GM21786 (cell line): ENCODE measurements around the gene C2orf76.

ENCODE experiments used
- ATAC-seq: cut with Tn5 transposase; IDR thresholded peaks from one replicate; pipeline ENCODE4 v1.9.1; 2021; ENCODE audit not compliant: unreplicated experiment

C2orf76 gene

DNA sequence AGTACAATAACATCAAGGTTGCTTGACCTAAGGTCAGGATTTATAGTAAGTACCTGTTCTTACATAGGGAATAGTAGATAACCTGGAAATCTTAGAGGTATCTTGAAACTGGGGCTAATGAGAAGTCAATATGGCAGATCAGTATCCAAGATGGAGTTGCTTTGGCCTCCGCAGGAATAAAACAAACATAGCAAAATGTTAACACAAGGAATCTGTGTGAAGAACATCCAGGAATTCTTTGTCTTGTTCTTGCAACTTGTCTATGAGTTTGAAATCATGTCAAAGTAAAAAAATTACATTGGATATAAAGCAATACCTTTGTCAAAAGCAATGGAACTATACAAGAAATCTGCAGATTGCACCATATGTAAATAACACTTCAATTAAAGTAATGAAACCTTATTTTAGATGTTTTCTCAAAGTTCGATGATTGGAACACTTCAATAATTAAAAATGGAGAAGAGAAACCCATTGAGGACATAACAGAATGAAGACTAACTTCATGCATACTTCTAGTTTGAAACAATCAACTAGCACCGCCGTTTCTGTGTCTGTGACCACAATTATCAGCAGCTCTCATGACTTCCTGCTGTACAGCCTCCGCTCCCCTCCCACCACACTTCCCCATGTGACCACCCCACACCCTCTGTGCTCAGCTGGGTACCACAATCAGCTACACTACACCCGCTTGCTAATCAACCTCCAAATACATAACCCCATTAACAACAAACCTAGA, 27.6 kb downstream of the C2orf76 start:
- ATAC-seq = peak; percentile 100

DNA sequence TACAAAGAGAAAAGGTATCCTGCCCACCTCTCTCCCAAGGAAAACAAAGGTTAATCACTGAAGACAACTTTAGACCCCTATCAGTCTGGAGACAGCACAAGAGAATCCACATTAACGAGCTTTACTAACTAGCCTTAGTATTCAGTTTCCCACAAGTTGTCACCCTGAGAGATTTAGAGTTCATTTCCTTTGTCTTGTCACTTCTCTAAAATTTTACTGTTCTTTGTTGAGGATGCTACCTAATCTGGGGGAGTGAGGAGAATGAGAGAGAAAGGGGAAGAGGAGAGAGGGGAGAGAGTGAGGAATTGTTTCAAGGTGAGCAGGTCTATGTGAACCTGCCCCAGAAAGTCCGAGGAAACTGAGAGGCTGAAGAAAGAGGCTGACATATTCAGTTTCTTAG, 28.4 kb downstream of the C2orf76 start:
- no peak for ATAC-seq

DNA sequence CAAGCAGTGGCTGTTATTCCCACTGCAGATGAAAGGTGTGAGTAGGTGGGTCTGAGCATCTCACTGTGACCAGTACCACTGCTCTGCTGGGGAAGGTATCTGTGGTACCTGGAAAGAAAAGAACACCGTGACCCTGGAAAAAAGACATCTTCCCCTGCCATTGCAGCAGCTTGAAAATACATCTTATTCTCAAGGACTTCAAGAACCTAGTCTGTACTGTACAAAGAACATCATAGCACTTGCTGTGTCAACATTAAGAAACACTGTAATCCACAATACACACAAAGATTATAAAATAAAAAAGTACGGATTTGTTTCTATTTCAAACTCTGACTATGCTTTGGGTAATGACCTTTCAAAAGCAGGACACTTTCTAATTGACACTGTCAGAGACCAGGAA, 28.9 kb downstream of the C2orf76 start:
- ATAC-seq = no peak

DNA sequence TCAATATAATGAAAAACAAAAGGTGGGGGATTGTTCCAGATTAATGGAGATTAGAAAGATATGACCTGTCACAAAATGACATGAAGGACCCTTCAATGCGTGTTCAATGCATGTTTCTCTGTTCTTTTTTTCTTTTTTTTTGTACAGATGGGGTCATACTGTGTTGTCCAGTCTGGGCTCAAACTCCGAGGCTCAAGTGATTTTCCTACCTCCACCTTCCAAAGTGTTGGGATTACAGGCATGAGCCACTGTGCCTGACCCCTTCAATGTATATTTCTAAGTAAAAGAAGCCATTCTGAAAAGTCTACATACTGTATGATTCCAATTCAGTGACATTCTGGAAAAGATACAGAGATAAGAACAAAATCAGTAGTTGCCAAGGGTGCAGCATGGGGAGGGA, 32.8 kb downstream of the C2orf76 start:
- no peak for ATAC-seq

DNA sequence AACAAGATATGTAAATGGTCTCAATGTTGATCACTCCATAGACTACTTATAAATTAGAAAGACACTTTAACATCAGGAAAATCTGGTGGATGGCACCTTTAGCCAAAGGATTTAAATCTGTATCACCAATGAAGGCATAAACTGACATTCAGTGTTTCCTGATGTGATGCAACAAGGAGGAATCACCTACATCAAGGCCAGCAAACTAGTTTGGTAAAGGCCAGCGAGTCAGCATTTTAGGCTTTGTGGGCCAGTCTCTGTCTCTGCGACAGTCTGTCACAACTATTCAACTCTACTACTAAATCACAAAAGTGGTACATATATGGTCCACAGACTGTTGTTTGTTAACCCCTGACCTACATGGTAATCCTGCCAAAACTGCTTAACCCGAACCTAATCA, 33.3 kb downstream of the C2orf76 start:
- no peak for ATAC-seq

DNA sequence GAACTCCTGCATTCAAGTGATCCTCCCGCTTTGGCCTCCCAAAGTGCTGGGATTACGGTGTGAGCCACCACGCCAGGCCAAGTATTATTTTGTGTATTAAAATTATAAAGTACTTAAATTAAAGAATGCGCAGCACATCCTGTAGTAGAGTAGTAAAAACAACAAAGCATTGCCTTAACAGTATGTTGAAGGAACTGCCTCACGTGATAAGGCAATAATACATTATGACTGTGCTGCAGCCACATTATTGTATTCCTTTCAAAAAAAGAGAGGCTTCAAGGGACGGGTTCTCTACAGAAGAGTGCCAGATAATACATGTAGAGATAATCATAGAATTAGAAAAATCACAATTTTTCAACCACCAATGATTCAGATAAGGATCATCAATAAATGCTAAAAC, 33.7 kb downstream of the C2orf76 start:
- ATAC-seq = no peak

DNA sequence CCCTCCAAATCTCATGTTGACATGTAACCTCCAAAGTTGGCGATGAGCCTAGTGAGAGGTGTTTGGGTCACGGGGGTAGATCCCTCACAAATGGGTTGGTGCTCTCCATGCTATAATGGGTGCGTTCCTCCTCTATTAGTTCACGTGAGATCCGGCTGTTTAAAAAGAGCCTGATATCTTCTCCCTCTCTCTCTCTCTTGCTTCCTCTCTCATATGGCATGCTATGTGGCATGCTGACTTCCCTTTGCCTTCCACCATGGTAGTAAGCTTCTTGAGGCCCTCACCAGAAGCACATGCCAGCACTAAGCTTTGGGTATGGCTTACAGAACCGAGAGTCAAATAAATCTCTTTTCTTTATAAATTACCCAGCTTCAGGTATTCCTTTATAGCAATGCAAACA, 39.2 kb downstream of the C2orf76 start:
- ATAC-seq = no peak

DNA sequence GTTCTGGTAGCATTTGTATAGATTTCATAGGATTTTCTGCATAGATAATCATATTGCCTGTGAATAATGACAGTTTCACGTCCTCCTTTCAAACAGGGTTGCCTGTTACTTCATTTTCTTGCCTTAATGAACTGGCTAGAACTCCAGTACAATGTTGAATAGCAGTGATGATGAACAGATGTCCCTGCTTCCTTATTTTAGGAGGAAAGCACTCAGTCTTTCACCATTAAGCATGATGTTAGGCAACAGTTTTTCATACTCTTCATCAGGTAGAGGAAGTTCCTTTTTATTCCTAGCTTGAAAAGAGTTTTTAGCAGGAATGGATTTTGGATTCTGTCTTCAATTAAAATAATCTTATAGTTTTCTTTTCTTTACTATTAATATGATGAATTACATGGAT, 39.7 kb downstream of the C2orf76 start:
- no peak for ATAC-seq

DNA sequence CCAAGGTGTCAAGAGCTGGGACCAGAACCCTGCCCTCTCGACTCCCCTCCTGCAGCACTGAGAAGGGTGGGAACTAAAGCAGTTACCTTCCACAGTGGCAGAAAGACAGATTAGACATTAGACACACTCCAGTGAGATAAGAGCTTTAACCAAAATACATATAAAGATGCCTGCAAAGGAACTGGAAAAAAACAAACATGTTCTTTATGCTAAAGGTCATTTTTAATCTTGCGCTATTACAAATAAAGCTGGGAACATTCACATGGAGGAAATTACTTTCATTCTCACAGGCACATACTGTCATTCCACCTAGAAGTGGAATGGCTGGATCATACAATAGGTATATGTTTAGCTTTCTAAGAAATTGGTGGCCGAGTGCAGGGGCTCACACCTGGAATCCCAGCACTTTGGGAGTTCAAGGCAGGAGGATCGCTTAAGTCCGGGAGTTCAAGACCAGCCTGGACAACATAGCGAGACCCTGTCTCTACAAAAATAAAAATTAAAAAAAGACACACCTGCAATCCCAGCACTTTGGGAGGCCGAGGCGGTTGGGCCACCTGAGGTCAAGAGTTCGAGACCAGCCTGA, 41.9 kb downstream of the C2orf76 start:
- no peak for ATAC-seq

DNA sequence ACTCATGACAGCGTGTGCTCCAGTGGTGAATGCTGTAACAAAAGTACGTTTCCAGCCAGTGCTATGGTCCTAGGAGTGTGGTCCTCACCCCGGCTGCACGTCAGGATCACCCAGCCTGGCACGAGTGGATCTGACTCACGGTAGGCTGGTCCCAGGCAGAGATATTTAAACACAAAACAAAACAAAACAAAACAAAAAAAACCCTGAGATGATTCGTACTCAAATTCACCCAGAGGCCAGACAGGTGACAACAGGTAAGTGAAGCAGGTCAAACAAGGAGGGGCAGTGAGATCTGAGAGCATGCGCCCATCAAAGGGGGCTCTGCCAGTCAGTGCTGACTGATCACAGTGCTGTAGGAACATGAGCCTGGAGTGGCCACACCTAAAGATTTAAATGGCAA, 43.2 kb downstream of the C2orf76 start:
- no peak for ATAC-seq

DNA sequence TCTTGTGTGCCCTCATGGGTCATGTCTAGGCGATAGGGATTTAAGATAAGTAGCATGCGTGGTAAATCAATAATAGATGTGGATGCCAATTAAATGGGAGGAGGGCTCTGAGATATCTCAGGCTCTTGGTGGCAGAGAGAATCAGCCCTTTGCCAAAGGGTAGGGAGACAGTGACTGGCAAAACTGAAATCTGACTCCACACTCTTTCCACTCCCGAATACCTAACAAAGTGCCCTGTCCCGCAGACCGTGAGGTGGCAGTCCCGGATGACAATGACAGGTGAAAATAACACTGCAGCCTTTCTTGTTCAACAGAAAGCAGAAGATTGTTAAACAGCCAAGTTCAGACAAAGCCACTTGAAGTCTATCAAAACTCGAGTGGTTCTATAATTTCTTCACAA, 47.0 kb downstream of the C2orf76 start:
- ATAC-seq = no peak

DNA sequence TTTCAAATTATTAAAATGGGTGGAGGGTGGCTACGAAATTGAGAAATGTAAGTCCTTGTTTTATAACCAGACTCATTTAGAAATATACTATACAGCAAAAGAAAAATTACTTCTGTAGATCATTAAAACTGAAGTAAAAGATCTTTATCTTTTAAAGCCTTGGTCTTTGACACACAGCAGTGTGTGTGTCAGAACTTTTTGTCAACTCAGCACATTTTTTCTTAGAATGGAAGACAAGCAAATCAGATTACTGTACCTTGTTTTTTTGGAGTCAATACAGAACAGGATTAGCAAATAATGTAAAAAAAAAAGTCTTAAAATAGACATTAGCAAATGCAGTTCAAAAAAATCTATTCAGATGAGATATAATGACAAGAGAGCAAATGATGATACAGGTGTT, 49.1 kb downstream of the C2orf76 start:
- no peak for ATAC-seq

DNA sequence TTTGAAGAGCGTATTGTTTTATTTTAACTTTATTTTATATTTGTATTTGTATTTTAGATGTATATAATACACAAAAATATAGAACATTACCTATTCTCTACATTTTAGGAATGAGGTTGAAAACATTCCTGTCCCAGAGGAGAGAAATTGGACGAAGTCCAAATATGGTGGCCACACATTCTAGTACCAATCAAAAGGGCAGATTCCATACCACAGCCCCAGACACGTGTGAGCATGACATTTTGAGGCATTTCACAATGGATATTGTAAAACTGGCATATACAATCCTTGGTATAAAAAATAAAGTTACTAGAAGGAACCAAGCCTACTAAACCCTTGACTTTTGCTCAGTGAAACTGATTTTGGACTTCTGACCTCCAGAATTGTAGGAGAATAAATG, 50.6 kb downstream of the C2orf76 start:
- ATAC-seq = no peak

DNA sequence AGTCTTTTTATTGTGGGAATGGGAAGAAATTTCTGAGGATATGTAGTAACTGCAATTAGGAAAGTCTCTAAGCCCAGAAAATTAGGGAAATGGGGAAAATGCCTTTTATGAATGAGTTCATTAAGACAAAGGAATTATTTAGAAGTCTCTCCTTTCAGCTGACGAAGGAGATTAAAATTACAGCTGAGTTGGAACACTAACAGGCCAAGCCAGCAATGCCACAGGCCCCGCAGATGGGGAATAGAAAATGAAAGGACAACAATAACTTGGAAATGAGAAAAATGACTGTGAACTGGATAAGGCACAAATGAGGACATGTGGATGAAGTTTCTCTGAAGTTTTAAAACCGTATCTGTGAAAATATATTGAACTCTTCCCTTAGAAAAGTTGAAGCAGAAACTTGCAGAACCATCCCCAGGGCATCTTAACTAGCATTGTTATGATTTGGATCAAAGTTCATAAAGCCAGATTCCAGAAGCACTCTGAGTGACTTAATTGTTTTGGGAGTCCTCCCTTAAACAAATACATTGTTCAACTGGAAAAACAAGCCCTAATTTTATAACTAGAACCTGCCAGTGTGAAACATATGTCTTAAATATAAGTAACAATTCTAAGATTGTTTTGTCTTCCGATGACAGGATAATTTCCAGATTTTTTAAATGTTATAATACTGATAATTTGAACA, 51.3 kb downstream of the C2orf76 start:
- ATAC-seq = no peak

DNA sequence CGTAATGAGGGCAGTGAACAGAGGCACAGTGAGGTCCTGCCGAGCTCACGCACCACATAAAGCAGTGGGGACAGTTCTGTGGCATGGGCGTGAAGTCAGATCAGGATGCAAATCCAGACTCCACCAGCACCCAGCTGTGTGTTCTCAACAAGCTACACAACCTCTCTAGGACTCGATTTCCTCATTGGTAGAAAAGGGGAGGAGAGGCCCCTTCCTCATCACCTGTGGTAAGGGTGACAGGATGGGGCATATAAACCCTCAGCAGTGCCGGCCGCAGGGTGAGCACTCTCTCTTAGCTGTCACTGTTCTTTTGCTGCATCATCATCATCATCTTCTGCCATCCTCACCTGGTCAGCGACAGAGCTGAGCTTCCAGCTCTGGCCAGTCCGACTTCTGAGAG, 54.8 kb downstream of the C2orf76 start:
- no peak for ATAC-seq

DNA sequence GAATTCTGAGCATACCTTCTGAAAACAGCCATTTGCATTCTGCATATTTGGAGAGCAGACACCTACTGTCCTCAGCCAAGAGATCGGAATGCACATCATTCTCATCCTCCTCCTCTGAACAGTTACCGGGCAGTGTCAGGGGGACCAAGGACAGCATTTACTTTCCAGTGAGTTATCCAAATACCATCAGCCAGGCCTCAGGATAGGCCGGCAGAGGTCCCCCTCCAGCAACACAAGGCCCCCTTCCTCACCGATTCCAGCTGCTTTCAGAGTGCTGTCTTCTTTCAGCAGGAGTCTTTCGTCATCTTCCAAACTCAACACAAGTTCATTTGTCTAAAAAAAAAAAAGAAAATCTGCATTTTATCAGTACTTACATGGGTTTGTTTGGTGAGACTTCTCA, 55.3 kb downstream of the C2orf76 start:
- ATAC-seq = no peak

DNA sequence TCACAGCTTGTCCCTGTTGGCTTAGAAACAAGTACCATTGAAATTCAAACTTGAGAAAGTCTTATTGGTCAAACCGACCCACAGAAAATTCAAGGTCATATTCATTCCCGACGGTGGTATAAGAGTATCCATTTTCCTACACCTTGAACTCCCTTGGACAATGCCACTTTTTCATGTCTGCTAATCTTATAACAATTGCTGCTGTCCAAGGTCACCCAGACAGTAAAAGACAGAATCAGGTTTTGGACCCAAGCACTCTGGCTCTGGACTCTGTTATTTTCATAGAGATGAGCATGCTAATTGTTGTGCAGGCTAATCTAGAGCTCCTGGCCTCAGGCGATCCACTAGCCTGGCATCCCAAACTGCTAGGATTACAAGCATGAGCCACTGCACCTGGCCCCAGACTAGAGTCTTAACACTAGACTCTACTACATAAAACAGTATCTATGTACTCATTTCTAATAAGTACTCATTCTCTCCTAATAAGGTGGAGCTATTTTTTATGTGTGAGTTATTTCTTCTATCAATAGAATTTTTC, 57.8 kb downstream of the C2orf76 start:
- no peak for ATAC-seq

DNA sequence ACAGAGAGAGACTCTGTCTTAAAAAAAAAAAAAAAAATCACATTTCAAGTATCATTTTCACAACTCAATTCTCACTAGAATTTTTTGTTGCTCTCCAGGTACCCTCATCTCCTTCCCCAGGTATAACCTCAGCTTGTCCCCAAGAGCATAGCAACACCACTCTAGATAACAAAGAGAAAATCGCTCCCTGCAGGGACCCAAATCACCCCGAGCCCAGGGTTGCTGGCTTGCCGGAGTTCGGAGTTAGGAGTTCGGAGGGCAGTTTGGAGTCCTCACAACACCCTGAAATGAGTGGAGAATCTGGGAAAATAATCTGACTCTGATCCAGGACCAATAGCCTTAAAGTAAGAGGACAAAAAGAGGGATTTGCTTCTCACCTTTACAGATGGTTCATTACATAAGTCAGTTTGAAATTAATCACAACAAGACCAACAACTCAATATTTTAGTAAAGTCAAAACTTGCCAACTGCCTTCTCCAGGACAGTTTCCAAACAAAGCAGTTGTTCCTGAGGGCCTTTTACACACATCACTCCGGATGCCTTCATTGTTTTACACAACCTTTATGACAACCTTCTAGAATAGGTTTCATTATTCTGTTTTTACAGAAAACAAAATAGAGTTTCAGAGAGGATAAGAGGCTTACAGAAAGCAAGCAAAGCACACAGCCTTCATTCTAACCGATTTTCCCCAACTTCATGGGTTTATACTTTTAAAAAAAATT, 59.1 kb downstream of the C2orf76 start:
- ATAC-seq = no peak

DNA sequence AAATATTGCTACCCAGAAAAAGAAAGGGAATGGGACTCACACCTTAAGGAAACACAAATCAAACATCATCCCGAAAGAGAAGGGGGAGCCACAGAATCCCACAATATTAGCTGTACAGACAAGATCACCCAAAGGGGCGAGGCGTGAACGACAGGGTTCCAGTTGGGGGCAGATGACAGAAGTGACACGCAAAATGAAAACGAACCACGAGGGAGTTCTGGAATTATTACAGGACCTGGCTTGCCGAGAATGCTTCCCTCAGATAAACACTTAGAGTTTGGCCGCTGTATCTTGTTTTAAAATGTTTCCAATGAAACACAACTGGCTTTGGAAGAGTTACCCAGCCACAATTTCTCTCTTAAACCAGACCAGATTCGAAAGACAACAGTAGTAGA, 60.4 kb downstream of the C2orf76 start:
- ATAC-seq = no peak

DNA sequence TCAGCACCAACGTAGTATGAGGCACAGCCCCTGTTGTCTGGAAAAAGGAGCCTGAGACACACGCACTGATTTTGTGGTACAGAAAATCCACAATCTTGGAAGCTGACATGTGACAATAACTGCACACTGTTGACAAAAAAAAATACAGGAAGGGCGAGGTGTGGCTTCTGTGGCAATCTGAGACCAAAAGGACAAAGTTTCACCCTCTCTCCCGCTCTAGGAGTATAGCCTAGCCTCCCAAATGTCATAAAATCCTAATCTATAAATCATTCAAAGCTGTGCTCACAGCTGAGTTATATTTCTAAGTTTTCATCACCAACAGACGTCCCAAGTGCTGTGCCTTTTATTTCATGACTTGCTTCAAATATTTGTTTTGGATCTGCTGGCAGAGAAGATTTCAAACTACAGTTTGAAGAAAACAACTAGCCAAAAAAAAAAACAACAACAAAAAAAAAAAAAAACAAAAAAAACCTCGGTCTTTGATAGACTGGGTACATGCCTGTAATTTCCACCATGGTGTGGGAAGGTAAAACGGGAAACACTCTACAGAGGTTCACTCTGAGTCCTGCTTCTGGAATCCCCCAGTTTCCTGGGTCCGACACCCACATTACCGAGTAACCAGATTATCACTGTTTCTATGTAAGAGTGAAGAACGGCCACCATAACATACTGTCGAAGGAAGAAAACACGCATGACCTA, 61.0 kb downstream of the C2orf76 start:
- no peak for ATAC-seq

DNA sequence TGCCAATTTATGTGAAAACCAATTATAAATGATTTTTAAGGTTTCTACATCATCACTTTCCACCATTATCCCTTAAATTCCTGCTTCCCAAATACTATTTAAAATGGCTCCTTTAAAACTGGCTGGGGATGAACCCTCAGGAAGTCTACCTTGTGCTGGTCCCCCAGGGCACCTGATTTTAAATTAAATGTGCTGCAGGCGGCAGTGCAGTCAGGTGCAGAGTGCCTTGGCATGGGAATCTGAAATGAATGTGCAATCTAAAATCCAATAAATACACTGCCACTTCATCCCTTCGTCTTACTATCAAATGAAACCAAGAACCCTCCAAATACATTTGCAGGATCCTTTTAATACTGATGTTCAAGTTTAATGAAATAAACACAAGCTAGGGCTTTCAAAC, 61.8 kb downstream of the C2orf76 start:
- no peak for ATAC-seq
